ENCODE results near the gene STIMATE. TPM values are rescaled to one million over a fixed set of nuclear protein-coding genes. Genes with fewer than 3 reads are reported as not detected.

STIMATE gene
- total RNA-seq, 2 experiments from 2014 or later: 12.0 to 17.1 TPM

DNA sequence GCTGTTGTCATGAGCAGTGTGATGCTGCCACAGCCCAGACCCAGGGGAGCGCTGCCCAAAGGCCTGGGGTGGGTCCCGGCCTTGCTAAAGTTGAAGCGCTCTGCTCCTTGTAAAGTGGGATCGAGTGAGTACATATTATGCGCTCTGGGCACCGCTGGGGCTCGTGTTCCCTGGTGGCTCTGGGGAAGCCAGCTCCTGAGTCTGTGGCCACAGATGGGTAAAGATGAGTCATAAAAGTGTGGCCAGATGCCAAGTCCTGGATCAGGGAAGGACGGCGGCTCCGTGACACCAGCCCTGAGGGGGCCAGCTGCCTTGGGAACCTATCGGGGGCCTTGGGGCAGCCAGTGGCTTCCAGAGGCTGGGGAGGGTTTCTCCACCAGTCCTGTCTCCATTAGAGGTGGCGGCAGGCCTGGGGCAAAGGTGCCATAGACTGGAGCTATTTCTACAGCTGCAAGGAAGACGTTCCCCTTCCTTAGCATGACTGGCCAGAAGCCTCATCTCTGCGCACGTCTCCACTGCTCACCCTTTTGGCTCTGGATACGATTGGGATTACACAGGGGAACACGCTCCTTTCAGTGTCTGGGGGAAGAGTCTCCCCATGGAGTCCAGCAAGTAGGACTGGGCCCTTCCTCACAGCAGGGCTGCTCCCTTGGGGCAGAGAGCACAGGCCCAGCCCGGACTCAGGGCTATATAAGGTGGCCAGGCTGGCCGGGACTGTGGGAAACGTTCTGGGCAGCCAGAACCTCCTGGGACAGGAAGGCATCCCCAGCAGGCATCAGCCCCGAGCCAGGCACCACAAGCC lies 65.6 kb downstream of the STIMATE start:
- H3K4me3 Mint-ChIP-seq: no peak overlapping the region
- CTCF ChIA-PET: interaction anchor here (1.1 kb wide), 1 partner anchor 19 kb away, joined by 4 read pairs; no protein-coding TSS in a partner anchor
- DNase-seq: no peak
- POLR2A ChIA-PET: no interaction called here
- H3K27me3 Mint-ChIP-seq: no peaks in the 10 kb centered on the region
- no peaks in the 10 kb centered on the region for H3K4me1 Mint-ChIP-seq
- no peak for ATAC-seq
- no peaks in the 10 kb centered on the region for H3K9me3 Mint-ChIP-seq (ENCODE audit: low read depth)
- H3K27ac Mint-ChIP-seq: no peak overlapping the region
- H3K36me3 Mint-ChIP-seq (ENCODE audit: low read depth): no peaks in the 10 kb centered on the region
- intact Hi-C loops (cut with DNase I, micrococcal nuclease): no loop called here

GRCh38 chr3:52830535-52831258 lies 66.7 kb downstream of the STIMATE start, which contains the start of gene ITIH4:
TSS of gene ITIH4 (minus strand) at chr3:52830672. CDS start at chr3:52830642, 30 bp downstream.
- ATAC-seq (no peak), DNase-seq (no peak)
- Mint-ChIP-seq H3K27me3 (no peaks in the 10 kb centered on the region), H3K4me1 (no peaks in the 10 kb centered on the region), H3K4me3 (no peak within 1 kb of the TSS), H3K9me3 (ENCODE audit: low read depth) (no peaks in the 10 kb centered on the region), H3K36me3 (ENCODE audit: low read depth) (no peaks in the 10 kb centered on the region), H3K27ac (no peak within 1 kb of the TSS)
- POLR2A ChIA-PET: no interaction called here
- CTCF ChIA-PET: no interaction called here
- intact Hi-C loops (cut with DNase I, micrococcal nuclease): no loop called here

DNA sequence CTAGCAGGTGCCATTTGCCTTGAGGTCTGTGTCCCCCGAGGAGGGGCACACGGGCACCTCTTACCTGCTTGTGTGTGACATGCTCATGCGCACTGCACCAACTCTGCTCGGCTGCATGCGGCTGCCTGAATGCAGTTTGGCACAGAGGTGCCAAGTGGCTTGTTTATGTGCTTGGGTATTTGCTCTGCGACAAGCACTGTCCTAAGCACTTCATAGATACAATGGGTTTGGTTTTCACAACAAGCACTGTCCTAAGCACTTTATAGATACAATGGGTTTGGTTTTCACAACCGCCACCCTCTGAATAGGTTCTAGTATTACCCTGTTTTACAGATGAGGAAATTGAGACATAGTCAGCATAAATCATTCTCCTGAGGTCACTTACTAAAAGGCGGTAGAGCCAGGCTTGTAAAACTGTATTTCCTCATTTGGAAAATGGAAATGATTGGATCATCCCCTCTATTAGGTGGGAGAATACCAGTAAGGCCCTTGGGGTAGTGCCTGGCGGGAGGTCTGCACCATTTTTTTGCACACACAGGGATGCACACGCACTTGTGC lies 67.4 kb downstream of the STIMATE start:
- intact Hi-C loops (cut with DNase I, micrococcal nuclease): no loop called here
- H3K27me3 Mint-ChIP-seq: no peaks in the 10 kb centered on the region
- ChIA-PET CTCF (no interaction called here), POLR2A (no interaction called here)
- H3K4me1 Mint-ChIP-seq: no peaks in the 10 kb centered on the region
- no peaks in the 10 kb centered on the region for H3K36me3 Mint-ChIP-seq (ENCODE audit: low read depth)
- DNase-seq: no peak
- no peaks in the 10 kb centered on the region for H3K9me3 Mint-ChIP-seq (ENCODE audit: low read depth)
- H3K27ac Mint-ChIP-seq: no peak overlapping the region
- ATAC-seq: no peak
- no peak overlapping the region for H3K4me3 Mint-ChIP-seq

DNA sequence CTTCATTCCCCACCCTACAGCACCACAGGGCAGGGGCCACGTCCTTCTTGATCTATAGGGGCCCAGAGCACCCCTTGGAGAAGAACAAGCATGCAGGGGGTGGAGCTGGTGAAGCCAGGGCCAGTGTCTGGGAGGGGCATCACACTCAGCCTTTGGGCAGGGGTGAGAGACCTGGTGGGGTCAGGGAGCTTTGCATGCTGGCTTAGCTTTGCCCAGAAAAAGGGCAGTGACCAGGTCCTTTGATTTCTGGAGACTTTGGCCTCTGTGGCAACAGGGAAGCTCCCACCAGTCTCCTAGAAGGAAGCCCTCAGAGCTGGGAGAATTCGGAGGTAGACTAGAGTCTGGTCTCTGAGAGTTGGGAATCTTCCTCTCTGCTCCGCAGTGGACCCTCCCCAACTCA lies 67.9 kb downstream of the STIMATE start:
- ATAC-seq: no peak
- no peak overlapping the region for H3K4me3 Mint-ChIP-seq
- CTCF ChIA-PET: interaction anchor here (1.3 kb wide), 1 partner anchor 31 kb away, joined by 3 read pairs; no protein-coding TSS in a partner anchor

DNA sequence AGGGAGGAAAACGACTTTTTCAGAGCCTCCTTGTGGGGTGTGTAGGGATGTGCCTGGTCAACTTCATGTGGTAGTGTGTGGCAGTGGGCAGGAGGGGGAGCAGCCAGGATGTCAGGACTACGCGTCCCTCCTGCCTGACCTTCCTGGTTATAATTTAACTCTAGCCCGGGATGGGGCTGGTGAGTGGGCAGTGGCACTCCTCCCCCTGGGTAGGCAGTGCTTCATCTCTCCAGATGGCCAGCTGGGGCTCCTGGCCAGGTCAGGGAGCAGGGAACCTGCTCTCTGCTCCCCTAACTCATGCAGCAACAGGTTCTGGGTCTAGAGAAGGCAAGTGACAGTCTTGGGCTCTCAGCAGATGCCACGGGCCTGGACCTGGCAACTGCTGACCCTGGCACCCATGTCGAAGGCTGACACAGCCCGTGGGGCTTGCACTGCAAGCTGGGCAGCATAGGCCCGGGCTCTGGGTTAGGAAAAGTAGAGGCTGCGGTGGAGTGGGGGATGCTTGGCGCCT lies 69.4 kb downstream of the STIMATE start:
- H3K9me3 Mint-ChIP-seq (ENCODE audit: low read depth): no peaks in the 10 kb centered on the region
- H3K4me3 Mint-ChIP-seq: no peak overlapping the region
- no peaks in the 10 kb centered on the region for H3K36me3 Mint-ChIP-seq (ENCODE audit: low read depth)
- intact Hi-C loops (cut with DNase I, micrococcal nuclease): no loop called here
- H3K27ac Mint-ChIP-seq: no peak overlapping the region
- H3K4me1 Mint-ChIP-seq: no peaks in the 10 kb centered on the region
- ATAC-seq (no peak), DNase-seq (no peak)
- POLR2A ChIA-PET: no interaction called here
- no peaks in the 10 kb centered on the region for H3K27me3 Mint-ChIP-seq
- CTCF ChIA-PET: no interaction called here

More for the DNA sequence above, 67.9 kb downstream of the STIMATE start:
- POLR2A ChIA-PET: no interaction called here
- Mint-ChIP-seq H3K4me1 (no peaks in the 10 kb centered on the region), H3K27ac (no peak overlapping the region), H3K27me3 (no peaks in the 10 kb centered on the region), H3K36me3 (ENCODE audit: low read depth) (no peaks in the 10 kb centered on the region), H3K9me3 (ENCODE audit: low read depth) (no peaks in the 10 kb centered on the region)
- DNase-seq: no peak
- intact Hi-C loops (cut with DNase I, micrococcal nuclease): no loop called here

DNA sequence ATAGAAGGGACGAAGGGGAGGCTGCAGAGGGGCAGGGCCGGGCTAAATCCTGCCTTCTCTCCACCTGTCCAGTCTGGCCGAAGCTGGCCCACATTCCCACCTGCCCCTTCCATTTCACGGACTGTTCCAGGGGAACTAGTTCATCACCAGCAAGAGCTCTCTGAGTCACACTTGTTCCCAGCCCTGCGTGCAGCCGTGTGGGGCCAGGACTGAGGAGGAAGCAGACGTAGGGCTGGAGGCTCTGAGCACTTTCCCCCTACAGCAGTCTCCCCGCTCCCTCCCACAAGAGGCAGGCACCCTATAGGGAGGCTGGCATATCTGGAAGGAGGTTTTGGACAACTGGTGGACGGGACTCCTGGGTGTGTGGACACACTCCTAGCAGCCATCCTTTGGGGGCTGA lies 69.9 kb downstream of the STIMATE start:
- ATAC-seq: no peak
- no peaks in the 10 kb centered on the region for H3K4me1 Mint-ChIP-seq

GRCh38 chr3:52824037-52824436 lies 73.3 kb downstream of the STIMATE start:
- POLR2A ChIA-PET: no interaction called here
- Mint-ChIP-seq H3K36me3 (ENCODE audit: low read depth) (no peaks in the 10 kb centered on the region), H3K4me1 (no peaks in the 10 kb centered on the region), H3K27me3 (no peaks in the 10 kb centered on the region), H3K27ac (no peak overlapping the region), H3K4me3 (no peak overlapping the region), H3K9me3 (ENCODE audit: low read depth) (no peaks in the 10 kb centered on the region)
- no peak for DNase-seq
- ATAC-seq: no peak
- intact Hi-C loops (cut with DNase I, micrococcal nuclease): no loop called here
- CTCF ChIA-PET: no interaction called here

More for the DNA sequence above, 69.9 kb downstream of the STIMATE start:
- ChIA-PET CTCF (no interaction called here), POLR2A (no interaction called here)
- no peaks in the 10 kb centered on the region for H3K27me3 Mint-ChIP-seq
- H3K27ac Mint-ChIP-seq: no peak overlapping the region
- H3K9me3 Mint-ChIP-seq (ENCODE audit: low read depth): no peaks in the 10 kb centered on the region
- intact Hi-C loops (cut with DNase I, micrococcal nuclease): no loop called here
- no peaks in the 10 kb centered on the region for H3K36me3 Mint-ChIP-seq (ENCODE audit: low read depth)
- no peak overlapping the region for H3K4me3 Mint-ChIP-seq
- no peak for DNase-seq

DNA sequence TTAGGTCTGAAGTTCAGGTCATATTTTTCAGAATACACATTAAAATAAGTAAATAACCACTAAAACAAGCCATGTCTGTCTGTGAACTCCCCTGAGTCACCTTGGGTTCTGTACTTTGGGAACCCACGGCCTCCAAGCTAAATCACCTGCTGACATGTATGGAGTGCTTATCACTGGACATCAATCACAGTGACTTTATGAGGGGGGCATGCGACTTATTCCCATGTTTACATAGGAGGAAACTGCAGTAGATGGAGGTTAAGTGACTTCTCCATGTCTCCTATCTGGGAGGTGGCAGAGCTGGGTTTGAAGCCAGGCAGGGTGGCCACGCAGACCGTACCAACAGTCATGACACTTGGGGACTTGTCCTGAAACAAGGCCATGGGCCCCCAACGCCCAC lies 75.0 kb downstream of the STIMATE start:
- no peaks in the 10 kb centered on the region for H3K9me3 Mint-ChIP-seq (ENCODE audit: low read depth)
- ChIA-PET CTCF (interaction anchor here (0.9 to 2.3 kb wide), 6 partner anchors 14 to 87 kb away, joined by 3 to 7 read pairs (median 3); no protein-coding TSS in a partner anchor), POLR2A (interaction anchor here (0.7 kb wide), 1 partner anchor 38 kb away, joined by 4 read pairs; no protein-coding TSS in a partner anchor)
- H3K27ac Mint-ChIP-seq: no peak overlapping the region
- no peaks in the 10 kb centered on the region for H3K36me3 Mint-ChIP-seq (ENCODE audit: low read depth)
- no peaks in the 10 kb centered on the region for H3K27me3 Mint-ChIP-seq
- intact Hi-C loops (cut with DNase I, micrococcal nuclease): no loop called here
- no peak for ATAC-seq
- no peak for DNase-seq
- H3K4me1 Mint-ChIP-seq: no peaks in the 10 kb centered on the region
- no peak overlapping the region for H3K4me3 Mint-ChIP-seq

GRCh38 chr3:52820736-52821135 lies 76.6 kb downstream of the STIMATE start:
- Mint-ChIP-seq H3K27ac (no peak overlapping the region), H3K4me3 (no peak overlapping the region), H3K9me3 (ENCODE audit: low read depth) (no peaks in the 10 kb centered on the region), H3K36me3 (ENCODE audit: low read depth) (no peaks in the 10 kb centered on the region), H3K27me3 (no peaks in the 10 kb centered on the region), H3K4me1 (no peaks in the 10 kb centered on the region)
- ChIA-PET POLR2A (no interaction called here), CTCF (interaction anchor here (0.5 to 2.3 kb wide), 14 partner anchors 9 to 198 kb away, joined by 3 to 7 read pairs (median 4); partner anchors contain the start of gene NEK4)
- DNase-seq: peak; percentile 60
- intact Hi-C loops (cut with DNase I, micrococcal nuclease): loop anchor here in 1 of 2 experiments (2.0 kb wide), 1 partner anchor 78 kb away; no protein-coding TSS in a partner anchor
- peak; percentile 89 for ATAC-seq

DNA sequence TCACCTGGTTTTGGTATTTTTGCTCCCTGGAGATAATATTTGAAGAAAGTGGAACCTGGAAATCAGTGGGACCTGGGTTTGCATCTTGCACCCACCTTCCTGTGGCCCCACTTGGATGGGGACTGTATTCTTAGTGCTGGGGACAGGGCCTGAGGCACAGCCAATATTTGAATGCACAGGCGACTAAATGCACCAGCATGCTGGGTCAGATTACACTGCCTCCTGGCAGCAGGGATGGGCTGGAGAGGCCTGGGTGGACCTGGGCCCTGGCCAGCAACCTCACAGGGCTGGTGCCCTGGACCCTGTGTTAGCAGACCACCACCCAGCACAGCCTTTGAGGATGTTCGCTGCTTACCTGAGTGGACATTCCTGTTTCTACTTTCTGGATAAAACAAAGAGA lies 77.4 kb downstream of the STIMATE start:
- ChIA-PET CTCF (interaction anchor here (0.7 to 2.3 kb wide), 7 partner anchors 13 to 197 kb away, joined by 3 to 7 read pairs (median 3); partner anchors contain the start of gene NEK4), POLR2A (no interaction called here)
- no peak overlapping the region for H3K4me3 Mint-ChIP-seq
- H3K9me3 Mint-ChIP-seq (ENCODE audit: low read depth): no peaks in the 10 kb centered on the region
- no peaks in the 10 kb centered on the region for H3K4me1 Mint-ChIP-seq
- no peaks in the 10 kb centered on the region for H3K36me3 Mint-ChIP-seq (ENCODE audit: low read depth)
- ATAC-seq: no peak
- H3K27me3 Mint-ChIP-seq: no peaks in the 10 kb centered on the region
- DNase-seq: no peak
- H3K27ac Mint-ChIP-seq: no peak overlapping the region
- intact Hi-C loops (cut with DNase I, micrococcal nuclease): loop anchor here in 1 of 2 experiments (2.0 kb wide), 1 partner anchor 77 kb away; no protein-coding TSS in a partner anchor

DNA sequence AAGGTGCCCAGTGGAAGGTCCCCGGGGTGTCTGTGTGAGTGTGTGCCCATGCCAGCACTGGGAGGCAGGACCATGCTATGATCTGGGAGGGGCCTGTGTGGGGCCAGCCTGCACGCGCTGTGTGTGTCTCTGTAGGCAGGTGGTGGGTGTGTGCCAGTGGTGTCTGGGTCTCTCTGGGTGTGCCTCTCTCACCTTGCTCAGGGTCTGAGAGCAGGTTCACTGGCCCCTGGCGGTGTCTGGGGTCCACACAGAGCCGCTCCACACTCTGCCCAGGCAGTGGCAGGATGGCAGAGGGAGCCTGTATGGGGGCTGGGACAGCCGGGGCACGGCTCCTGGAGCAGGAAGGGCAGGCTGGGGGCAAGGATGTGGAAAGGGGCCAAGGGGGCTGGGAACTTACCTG lies 79.5 kb downstream of the STIMATE start:
- POLR2A ChIA-PET: no interaction called here
- no peaks in the 10 kb centered on the region for H3K27me3 Mint-ChIP-seq
- intact Hi-C loops (cut with DNase I, micrococcal nuclease): no loop called here
- no peak for ATAC-seq
- no peaks in the 10 kb centered on the region for H3K4me1 Mint-ChIP-seq
- H3K27ac Mint-ChIP-seq: no peak overlapping the region
- H3K9me3 Mint-ChIP-seq (ENCODE audit: low read depth): no peaks in the 10 kb centered on the region
- no peak overlapping the region for H3K4me3 Mint-ChIP-seq
- CTCF ChIA-PET: no interaction called here
- no peak for DNase-seq
- no peaks in the 10 kb centered on the region for H3K36me3 Mint-ChIP-seq (ENCODE audit: low read depth)
